PC-3 (cell line): Measurements from ENCODE around the gene GALNT10. TPM values are rescaled to one million over a fixed set of nuclear protein-coding genes. Genes with fewer than 3 reads are reported as not detected.

Experiments
- ATAC-seq: fragments of 200-7000 bp; cut with Tn5 transposase; 2 replicates; pipeline ENCODE4 v1.9.1; 2020; ENCODE audit warnings: mild to moderate bottlenecking, moderate library complexity
- BruUV-seq: library from RNA; stranded (reverse); fragments of 400-500 nt; replicated peaks from 2 replicates; lab custom pipeline; 2021; lab: Mats Ljungman, UMichigan
- CTCF ChIA-PET: fragments of 300-600 bp; sonication (Branson Sonifier 250); formaldehyde crosslinking; loops from one replicate; lab custom pipeline; 2022; ENCODE audit warnings: antibody characterized with exemption; lab: Charles Lee
- POLR2A ChIA-PET: fragments of 300-600 bp; sonication (Branson Sonifier 250); formaldehyde crosslinking; loops from one replicate; lab custom pipeline; 2022; ENCODE audit warnings: antibody characterized with exemption; ENCODE audit not compliant: unreplicated experiment; lab: Charles Lee
- DNase-seq: peaks from one replicate; pipeline ENCODE4 v3.0.0-alpha.2; 2015
- H2AFZ ChIP-seq: fragments of 300-600 bp; sonication (generic); 2 replicates; pipeline ENCODE4 v1.6.0; 2016; ENCODE audit warnings: antibody characterized with exemption, low read length
- H3F3A ChIP-seq: fragments of 300-600 bp; sonication (generic); one replicate; pipeline ENCODE4 v1.6.0; 2017; ENCODE audit warnings: antibody characterized with exemption, low read length, control low read depth, mild to moderate bottlenecking; ENCODE audit not compliant: unreplicated experiment
- H3K27ac ChIP-seq: fragments of 300-600 bp; sonication (generic); 2 replicates; pipeline ENCODE4 v1.5.1; 2016; ENCODE audit warnings: mild to moderate bottlenecking, low read length
- H3K27me3 ChIP-seq: fragments of 300-600 bp; sonication (generic); 2 replicates; pipeline ENCODE4 v1.6.1; 2016; ENCODE audit warnings: low read length, mixed read lengths
- H3K36me3 ChIP-seq: fragments of 300-600 bp; sonication (generic); 2 replicates; pipeline ENCODE4 v1.6.1; 2016; ENCODE audit warnings: low read depth, mixed run types, low read length, mixed read lengths
- H3K4me1 ChIP-seq: fragments of 300-600 bp; sonication (generic); 2 replicates; pipeline ENCODE4 v1.5.1; 2016; ENCODE audit warnings: low read length; ENCODE audit not compliant: insufficient read depth
- H3K4me2 ChIP-seq: fragments of 300-600 bp; sonication (generic); 2 replicates; pipeline ENCODE4 v1.6.0; 2016; ENCODE audit warnings: low read length
- H3K4me3 ChIP-seq: fragments of 300-600 bp; sonication (generic); 2 replicates; pipeline ENCODE4 v1.5.1; 2016; ENCODE audit warnings: mild to moderate bottlenecking, low read length, mixed read lengths
- H3K79me2 ChIP-seq: fragments of 300-600 bp; sonication (generic); 2 replicates; pipeline ENCODE4 v1.6.1; 2017; ENCODE audit warnings: low read length, mixed read lengths
- H3K9ac ChIP-seq: fragments of 300-600 bp; sonication (generic); 2 replicates; pipeline ENCODE4 v1.6.0; 2016; ENCODE audit warnings: mild to moderate bottlenecking, low read length
- H3K9me2 ChIP-seq: fragments of 300-600 bp; sonication (generic); replicated peaks from 2 replicates; pipeline ENCODE4 v1.6.1; 2016; ENCODE audit warnings: mixed run types, low read length, mixed read lengths
- H3K9me3 ChIP-seq: fragments of 300-600 bp; sonication (generic); 2 replicates; pipeline ENCODE4 v1.6.1; 2016; ENCODE audit warnings: low read length, mixed read lengths
- H4K20me1 ChIP-seq: fragments of 300-600 bp; sonication (generic); 2 replicates; pipeline ENCODE4 v1.6.1; 2016; ENCODE audit warnings: low read length, mixed read lengths
- CTCF ChIP-seq: fragments of 300-600 bp; sonication (generic); conservative IDR thresholded peaks from 2 replicates; pipeline ENCODE4 v1.5.1; 2017; ENCODE audit warnings: antibody characterized with exemption, low read depth, mild to moderate bottlenecking, low read length
- EZH2 ChIP-seq: fragments of 300-600 bp; sonication (generic); IDR thresholded peaks from one replicate; pipeline ENCODE4 v1.6.1; 2017; ENCODE audit warnings: antibody characterized with exemption, mild to moderate bottlenecking, low read length; ENCODE audit not compliant: unreplicated experiment
- EZH2phosphoT487 ChIP-seq: fragments of 300-600 bp; sonication (generic); IDR thresholded peaks from 2 replicates; pipeline ENCODE4 v1.6.1; 2018; ENCODE audit warnings: mild to moderate bottlenecking, antibody characterized with exemption, low read length, borderline replicate concordance
- intact Hi-C: fragments of 100-400 bp; cut with micrococcal nuclease; formaldehyde crosslinking; loops from 2 replicates; pipeline ENCODE4 v1.9.0; 2023
- total RNA-seq: library from RNA; depleted of rRNA; stranded (reverse); fragments of >200 nt; gene quantifications from 2 replicates; pipeline ENCODE4 v1.2.3, GENCODE V29; 2014

The GALNT10 gene
- total RNA-seq, 1 experiment from 2014 or later: 46.2 TPM

GRCh38 chr5:154351141-154351540 lies 160.6 kb downstream of the GALNT10 start:
- ChIA-PET CTCF (no interaction called here), POLR2A (no interaction called here)
- Histone ChIP-seq H3K9me2 (no peaks in the 10 kb centered on the region), H2AFZ (no peak overlapping the region), H3K27ac (no peak overlapping the region), H3K9ac (no peak overlapping the region), H3K27me3 (no peaks in the 10 kb centered on the region), H3F3A (no peaks in the 10 kb centered on the region), H3K4me3 (no peak overlapping the region), H3K4me2 (no peak overlapping the region), H4K20me1 (no peaks in the 10 kb centered on the region), H3K4me1 (peaks cover 7% of the 10 kb centered on the region), H3K36me3 (no peaks in the 10 kb centered on the region; the same call in 1 of the 2 replicates), H3K79me2 (no peaks in the 10 kb centered on the region), H3K9me3 (no peaks in the 10 kb centered on the region)
- no peak for TF ChIP-seq EZH2phosphoT487
- no peak for TF ChIP-seq CTCF
- TF ChIP-seq EZH2: no peak
- no TSS peak for BruUV-seq
- DNase-seq (no peak), ATAC-seq (no peak)
- intact Hi-C loops: no loop called here

GRCh38 chr5:154351566-154351965 lies 161.0 kb downstream of the GALNT10 start:
- H3K4me2 ChIP-seq: no peak overlapping the region
- intact Hi-C loops: no loop called here
- no peak overlapping the region for H3K4me3 ChIP-seq
- no peak overlapping the region for H3K27ac ChIP-seq
- no TSS peak for BruUV-seq
- no peak overlapping the region for H3K9ac ChIP-seq
- peak; percentile 7 for DNase-seq
- no peaks in the 10 kb centered on the region for H3K79me2 ChIP-seq
- ChIA-PET CTCF (no interaction called here), POLR2A (no interaction called here)
- H3F3A ChIP-seq: no peaks in the 10 kb centered on the region
- no peak overlapping the region for H2AFZ ChIP-seq
- H3K9me2 ChIP-seq: no peaks in the 10 kb centered on the region
- no peaks in the 10 kb centered on the region for H3K9me3 ChIP-seq
- no peak for ATAC-seq
- no peaks in the 10 kb centered on the region; the same call in 1 of the 2 replicates for H3K36me3 ChIP-seq
- TF ChIP-seq EZH2phosphoT487 (no peak), EZH2 (no peak), CTCF (no peak)
- peaks cover 12% of the 10 kb centered on the region for H3K4me1 ChIP-seq
- no peaks in the 10 kb centered on the region for H3K27me3 ChIP-seq
- H4K20me1 ChIP-seq: no peaks in the 10 kb centered on the region

- Histone ChIP-seq H4K20me1 (no peaks in the 10 kb centered on the region), H3K9me3 (no peaks in the 10 kb centered on the region), H3K27ac (no peak overlapping the region), H3K4me2 (no peak overlapping the region), H3K36me3 (no peaks in the 10 kb centered on the region; the same call in 1 of the 2 replicates), H3K27me3 (no peaks in the 10 kb centered on the region), H3K9me2 (no peaks in the 10 kb centered on the region), H3F3A (no peaks in the 10 kb centered on the region), H3K9ac (no peak overlapping the region), H2AFZ (no peak overlapping the region), H3K79me2 (no peaks in the 10 kb centered on the region), H3K4me3 (no peak overlapping the region), H3K4me1 (peaks cover 16% of the 10 kb centered on the region)
- ATAC-seq (no peak), DNase-seq (no peak)
- TF ChIP-seq EZH2phosphoT487: no peak
- TF ChIP-seq EZH2: no peak
- no peak for TF ChIP-seq CTCF
- intact Hi-C loops: no loop called here
- POLR2A ChIA-PET: no interaction called here
- no TSS peak for BruUV-seq
- CTCF ChIA-PET: no interaction called here
These were observed 162.5 kb downstream of the GALNT10 start for GRCh38 chr5:154352960-154353548.
